LNCaP clone FGC (cell line): ENCODE data around the gene SUV39H1.

Experiments
- DNase-seq: peaks from one replicate; pipeline ENCODE4 v3.0.0-alpha.2; 2011; ENCODE audit warnings: low read depth
- H3K4me3 ChIP-seq: 2 replicates; pipeline ENCODE4 v1.5.1; 2011; ENCODE audit warnings: mild to moderate bottlenecking, low read depth, low read length, control low read depth
- CTCF ChIP-seq: IDR thresholded peaks from 2 replicates; pipeline ENCODE4 v1.5.1; 2012; ENCODE audit warnings: mild to moderate bottlenecking; ENCODE audit not compliant: control insufficient read depth, insufficient read depth; ENCODE audit errors: extremely low read depth

Gene SUV39H1

GRCh38 chrX:48709522-48710112, 13.1 kb downstream of the SUV39H1 start:
- TF ChIP-seq CTCF: no peak
- no peak for DNase-seq
- H3K4me3 ChIP-seq: no peak overlapping the region

GRCh38 chrX:48711162-48711928, 14.8 kb downstream of the SUV39H1 start:
- no peak overlapping the region for H3K4me3 ChIP-seq
- TF ChIP-seq CTCF: no peak
- no peak for DNase-seq

DNA sequence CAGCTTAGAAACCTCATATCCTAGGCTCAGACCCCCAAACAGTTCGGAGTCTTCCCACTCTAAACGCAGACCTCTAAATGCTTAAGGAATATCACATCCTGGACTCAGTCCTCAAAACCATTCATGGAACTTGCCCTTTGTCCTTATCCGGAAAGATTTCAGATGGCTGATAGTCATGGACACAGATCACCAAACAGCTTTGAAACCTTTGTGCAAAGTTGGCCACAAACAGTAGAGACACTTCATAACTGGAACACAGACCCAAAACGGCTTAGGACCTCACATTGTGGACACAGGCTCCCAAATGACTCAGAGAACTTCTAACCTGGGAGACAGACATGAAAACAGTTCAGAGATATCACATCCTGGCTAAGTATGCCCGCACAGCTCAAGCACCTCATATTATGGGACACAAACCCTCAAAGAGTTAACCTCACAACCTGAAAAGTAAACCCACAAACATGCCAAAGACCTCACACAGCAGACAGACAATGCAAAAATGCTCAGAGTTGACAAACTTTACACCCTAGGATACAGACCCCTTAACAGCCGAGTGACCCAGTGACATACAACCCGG, 15.5 kb downstream of the SUV39H1 start:
- no peak for TF ChIP-seq CTCF
- DNase-seq: no peak
- H3K4me3 ChIP-seq: no peak overlapping the region

- TF ChIP-seq CTCF: no peak
- no peak for DNase-seq
- no peak overlapping the region for H3K4me3 ChIP-seq
Measured at GRCh38 chrX:48713847-48714246, 17.3 kb downstream of the SUV39H1 start.

GRCh38 chrX:48714573-48714972, 18.0 kb downstream of the SUV39H1 start:
- H3K4me3 ChIP-seq: no peak overlapping the region
- no peak for TF ChIP-seq CTCF
- no peak for DNase-seq

GRCh38 chrX:48715072-48715471, 18.5 kb downstream of the SUV39H1 start:
- no peak overlapping the region for H3K4me3 ChIP-seq
- DNase-seq: no peak
- TF ChIP-seq CTCF: no peak
